ENCODE results near the gene CHMP2A.
"Not testable (repeated sequence)": the region's sequence is repeated elsewhere in the genome, so short reads cannot be mapped to it uniquely, and the experiment has no call there.

Gene CHMP2A

DNA sequence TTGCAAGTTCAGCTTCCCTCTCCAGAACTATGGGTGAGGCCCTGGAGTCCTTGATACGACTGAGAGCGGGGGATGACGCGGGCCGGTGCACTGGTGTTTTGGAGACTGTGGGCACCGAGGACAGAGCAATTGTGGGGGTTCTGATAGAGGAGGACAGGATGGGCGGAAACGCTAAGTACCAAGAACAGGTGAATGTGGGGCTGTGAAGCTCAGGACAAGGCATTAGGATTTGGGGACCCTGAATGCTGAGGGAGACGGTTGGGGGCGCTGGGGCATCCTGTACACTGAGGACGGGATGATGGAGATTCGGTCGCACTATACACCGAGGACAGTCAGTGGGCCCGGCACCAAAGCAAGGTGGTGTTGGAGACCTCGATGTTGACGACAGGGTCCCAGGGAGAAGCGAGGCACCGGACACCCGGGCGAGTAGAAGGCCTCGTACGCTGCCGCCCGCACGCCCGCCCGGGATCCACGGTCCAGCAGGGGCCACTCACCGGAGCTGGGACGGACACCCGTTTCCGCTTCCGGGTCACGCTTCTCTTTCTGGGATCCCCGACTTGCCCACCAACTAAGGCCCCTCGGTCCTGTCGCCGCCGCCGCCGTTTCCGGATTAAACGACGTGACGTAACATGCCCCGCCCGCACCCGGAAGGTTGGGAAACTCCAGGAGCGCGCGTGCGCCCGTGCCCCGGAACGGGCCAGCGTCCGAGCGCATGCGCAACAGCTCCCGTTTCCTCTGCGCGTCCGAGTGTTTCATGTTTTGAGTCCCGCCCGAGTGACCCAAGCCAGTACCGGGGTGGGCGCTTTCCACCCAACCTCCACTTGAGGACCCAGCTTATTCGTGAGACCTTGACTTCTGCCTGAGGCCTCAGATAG is at the start of gene CHMP2A:
Gene CHMP2A, minus strand, starts transcription at position 612 of the 875 bp plus-strand sequence. CDS start 893 bp downstream, outside the sequence.
- DNase-seq (ENCODE audit: low spot score): peak; percentile 98

DNA sequence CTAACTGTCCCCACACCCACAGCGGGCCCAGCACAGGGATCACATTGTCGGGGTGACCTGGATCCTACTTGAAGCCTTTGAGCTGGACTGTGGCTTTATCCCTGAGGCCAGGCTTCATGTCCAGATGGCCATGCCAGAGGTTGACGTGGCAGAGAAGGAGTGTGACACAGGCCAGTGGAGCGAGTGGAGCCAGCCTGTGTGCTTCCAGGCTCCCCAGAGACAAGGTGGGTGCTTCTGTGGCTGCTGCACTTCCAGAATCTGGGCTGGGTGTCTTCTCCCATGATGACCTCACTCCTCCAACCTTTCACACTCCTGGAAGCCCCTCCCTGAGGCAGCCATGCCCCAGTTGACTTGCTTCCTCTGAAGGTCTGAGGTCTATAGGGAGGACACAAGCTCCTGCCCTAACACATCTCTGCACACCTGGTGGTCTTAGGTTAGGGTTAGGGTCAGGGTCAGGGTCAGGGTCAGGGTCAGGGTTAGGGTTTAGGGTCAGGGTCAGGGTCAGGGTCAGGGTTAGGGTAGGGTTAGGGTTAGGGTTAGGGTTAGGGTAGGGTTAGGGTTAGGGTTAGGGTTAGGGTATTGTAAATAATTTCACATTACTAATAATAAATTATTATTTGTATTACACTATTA is 31.3 kb upstream of the CHMP2A start:
- DNase-seq (ENCODE audit: low spot score): no peak

DNA sequence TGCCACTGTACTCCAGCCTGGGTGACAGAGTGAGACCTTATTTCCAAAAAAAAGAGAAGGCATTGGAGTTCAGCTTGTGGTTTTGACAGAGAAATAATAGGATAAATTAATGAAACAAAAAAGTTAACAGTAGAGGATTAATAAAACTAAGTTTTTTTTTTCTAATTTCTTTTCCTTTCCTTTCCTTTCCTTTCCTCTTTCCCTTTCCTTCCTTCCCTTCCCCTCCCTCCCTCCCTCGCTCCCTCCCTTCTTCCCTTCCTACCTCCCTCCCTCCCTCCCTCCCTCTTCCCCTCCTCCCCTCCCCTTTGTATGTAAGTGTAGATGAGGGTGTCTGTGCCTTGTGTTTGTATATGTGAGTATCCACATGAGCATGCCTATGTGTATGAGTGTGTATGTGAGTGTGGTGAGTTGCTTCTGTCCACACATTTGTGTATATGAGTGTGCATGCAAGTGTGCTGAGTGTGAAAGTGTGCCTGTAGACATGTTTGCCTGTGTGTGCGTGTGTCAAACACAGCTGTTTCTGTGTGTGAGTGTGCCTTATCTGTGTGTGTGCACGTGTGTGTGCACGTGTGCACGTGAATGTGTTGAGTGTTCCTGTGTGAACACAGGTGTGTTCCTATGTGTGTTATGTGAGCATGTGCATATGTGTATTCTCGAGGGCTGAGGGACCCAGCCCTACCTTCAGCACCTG is 30.7 kb upstream of the CHMP2A start:
- DNase-seq (ENCODE audit: low spot score): no peak

DNA sequence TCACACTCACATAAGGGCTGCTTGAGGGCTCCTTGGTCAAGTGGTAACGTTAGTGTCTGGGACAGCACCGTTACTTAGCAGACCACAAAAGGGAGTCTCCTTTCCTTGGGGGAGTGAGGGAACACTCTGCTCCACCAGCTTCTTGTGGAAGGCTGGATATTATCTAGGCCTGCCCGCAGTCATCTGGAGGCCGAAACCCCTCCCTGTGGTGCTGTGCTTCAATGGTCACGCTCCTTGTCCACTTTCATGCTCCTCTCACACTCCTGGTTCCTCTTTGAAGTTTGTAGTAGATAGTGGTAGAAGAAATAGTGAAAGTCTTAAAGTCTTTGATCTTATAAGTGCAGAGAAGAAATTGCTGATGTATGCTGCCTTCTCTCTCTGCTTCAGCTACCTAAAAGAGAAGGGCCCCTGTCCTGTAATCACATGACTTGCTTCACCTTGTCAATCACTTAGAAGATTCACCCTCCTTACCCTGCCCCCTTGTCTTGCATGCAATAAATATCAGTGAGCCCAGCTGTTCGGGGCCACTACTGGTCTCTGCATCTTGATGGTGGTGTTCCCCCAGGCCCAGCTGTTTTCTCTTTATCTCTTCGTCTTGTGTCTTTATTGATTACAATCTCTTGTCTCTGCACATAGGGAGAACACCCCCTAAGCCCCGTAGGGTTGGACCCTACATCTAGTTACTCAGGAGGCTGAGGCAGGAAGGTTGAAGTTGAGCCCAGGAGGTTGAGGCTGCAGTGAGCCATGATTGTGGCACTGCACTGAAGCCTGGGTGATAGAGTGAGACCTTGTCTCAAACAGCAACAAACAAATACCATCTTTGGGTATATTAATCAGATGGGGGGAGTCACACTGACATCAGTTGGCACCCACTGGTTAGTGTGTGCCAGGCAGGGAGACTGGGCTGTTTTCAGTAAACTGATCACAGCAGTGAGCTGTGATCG is 29.9 kb upstream of the CHMP2A start:
- DNase-seq (ENCODE audit: low spot score): no peak

DNA sequence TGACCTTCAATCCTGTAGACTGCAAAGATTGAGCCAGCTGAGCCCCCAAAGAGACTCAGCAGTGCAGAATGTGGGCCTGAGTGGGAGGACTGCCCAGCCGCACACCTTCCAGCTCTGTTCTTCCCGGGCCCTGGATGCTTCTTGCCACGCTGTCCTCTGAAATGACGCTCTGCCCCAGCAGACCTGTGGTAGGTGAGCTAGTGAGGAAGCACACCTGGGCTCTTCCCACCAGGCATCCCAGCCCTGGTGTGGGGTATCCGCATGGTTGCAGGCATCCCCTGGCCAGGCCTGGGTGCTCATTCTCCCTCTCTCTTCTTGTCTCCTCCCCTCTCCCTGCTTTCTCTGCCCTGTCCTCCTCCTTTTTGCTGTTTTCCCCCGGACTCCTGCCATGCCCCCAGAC is 28.1 kb upstream of the CHMP2A start:
- no peak for DNase-seq (ENCODE audit: low spot score)

DNA sequence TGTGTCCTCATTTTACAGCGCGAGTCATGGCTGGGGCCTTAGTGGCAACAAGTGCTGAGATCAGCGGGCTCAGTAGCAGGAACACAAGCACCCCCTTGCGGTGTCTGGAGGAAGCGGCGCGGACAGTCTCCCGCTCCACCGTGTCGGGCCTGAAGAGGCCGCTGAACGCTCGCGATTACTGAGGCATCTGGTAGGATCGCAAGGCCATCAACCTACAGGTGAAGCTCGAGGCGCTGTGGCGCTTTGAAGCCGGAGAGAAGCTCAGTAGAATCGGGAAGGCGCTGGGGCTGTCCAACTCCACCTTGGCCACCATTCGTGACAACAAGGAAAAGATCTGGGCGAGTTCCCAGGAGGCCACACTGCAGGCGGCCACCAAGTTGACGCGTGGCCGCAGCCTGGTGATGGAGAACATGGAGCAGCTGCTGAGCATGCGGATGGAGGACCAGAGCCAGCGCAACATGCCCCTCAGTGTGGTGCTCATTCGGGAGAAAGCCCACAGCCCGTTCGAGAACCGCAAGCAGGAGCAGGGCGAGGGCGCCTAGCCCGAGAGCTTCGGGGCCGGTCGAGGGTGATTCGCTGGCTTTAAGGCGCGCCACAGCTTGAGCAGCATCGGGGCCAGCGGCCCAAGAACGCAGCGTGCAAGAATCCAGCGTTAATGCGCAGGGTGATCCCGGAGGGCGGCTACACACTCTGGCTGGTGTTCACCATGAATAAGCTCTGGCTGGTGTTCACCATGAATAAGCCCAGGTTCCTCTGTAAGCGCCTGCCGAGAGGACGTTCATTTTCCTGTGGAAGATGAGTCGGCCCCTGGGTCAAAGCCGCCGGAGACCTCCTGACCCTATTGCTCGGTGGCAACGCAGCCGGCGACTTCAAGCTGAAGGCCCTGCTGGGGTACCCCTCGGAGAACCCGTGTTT is 26.6 kb upstream of the CHMP2A start:
- peak; percentile 87 for DNase-seq (ENCODE audit: low spot score)

DNA sequence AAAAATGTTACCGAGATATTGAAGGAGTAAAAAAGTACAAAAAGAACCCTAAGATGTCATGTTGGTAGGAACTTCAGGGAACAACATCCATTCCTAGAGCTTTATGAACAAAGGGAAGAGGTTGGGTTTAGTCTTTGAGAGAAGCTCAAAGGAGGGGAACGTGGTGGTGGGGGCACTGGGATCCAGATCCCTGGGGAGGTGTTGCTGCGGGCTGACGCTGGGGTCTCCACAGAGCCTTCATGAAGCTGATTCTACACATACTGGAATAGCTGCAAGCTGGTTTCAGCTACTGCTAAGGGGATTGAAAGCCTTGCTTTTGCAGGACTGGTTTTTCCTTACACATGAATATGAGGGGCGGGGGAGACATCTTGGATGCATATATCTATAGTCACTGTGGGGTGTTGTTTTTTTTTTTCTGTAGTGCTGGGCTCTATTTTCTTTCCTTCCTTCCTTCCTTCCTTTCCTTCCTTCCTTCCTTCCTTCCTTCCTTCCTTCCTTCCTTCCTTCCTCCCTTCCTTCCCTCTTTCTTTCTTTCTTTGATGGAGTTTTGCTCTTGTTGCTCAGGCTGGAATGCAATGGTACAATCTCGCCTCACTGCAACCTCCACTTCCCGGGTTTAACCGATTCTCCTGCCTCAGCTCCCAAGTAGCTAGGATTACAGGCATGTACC is 24.7 kb upstream of the CHMP2A start:
- DNase-seq (ENCODE audit: low spot score): no peak

DNA sequence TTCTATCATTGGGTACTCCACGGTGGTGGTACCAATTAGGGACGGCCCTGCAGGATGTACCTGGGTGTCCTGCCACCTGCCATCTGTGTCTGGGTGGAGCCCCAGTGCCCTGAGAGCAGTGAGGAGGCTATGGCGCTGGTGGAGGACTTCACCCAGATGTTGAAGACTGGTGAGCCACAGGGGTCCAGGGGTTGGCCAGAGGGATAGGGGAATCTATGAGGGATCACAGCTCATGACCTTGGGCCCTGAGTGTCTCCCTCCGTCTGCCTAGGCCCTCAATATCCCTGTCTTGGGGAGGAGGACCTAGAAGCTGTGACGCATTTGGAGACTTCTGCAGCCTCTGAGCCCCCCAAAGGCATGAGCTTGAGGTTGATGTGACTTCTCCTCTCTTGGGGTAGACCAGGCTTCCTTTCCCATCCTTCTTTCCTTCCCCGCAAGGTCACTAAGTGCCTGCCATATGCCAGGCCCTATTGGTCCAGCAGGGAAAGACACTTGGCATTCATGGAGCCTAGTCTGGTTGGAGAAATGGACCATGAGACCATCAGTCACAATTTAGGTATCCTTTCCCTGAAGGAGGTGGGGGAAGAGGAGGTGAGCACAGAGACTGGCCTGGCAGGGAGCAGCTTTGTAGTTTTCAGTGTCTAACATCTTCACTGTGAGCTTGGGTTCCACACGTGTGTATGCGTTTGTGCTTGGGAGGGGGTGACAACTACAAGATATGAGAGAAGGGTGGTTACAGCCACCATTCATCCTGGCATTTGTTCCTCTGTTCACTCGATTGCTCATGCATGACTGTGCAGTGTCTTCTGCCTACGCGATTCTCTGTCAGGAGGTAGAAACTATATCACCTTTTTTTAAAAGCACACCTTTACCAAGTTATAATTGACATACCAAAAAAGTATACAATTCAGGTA is 23.4 kb upstream of the CHMP2A start:
- DNase-seq (ENCODE audit: low spot score): no peak

DNA sequence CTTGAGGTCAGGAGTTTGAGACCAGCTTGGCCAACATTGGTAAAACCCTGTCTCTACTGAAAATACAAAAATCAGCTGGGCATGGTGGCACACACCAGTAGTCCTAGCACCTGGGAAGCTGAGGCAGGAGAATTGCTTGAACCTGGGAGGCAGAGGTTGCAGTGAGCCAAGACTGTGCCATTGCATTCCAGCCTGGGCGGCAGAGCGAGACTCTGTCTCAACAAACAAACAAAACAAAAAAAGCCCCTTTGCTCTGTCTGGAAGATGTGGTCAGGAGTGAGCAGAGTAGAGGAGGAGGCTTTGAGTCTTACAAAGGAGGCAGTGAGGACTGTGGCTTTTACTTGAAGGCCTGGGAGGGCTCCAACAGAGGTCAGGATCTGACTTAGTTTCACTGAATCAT is 22.7 kb upstream of the CHMP2A start:
- not testable (repeated sequence) for DNase-seq (ENCODE audit: low spot score)

DNA sequence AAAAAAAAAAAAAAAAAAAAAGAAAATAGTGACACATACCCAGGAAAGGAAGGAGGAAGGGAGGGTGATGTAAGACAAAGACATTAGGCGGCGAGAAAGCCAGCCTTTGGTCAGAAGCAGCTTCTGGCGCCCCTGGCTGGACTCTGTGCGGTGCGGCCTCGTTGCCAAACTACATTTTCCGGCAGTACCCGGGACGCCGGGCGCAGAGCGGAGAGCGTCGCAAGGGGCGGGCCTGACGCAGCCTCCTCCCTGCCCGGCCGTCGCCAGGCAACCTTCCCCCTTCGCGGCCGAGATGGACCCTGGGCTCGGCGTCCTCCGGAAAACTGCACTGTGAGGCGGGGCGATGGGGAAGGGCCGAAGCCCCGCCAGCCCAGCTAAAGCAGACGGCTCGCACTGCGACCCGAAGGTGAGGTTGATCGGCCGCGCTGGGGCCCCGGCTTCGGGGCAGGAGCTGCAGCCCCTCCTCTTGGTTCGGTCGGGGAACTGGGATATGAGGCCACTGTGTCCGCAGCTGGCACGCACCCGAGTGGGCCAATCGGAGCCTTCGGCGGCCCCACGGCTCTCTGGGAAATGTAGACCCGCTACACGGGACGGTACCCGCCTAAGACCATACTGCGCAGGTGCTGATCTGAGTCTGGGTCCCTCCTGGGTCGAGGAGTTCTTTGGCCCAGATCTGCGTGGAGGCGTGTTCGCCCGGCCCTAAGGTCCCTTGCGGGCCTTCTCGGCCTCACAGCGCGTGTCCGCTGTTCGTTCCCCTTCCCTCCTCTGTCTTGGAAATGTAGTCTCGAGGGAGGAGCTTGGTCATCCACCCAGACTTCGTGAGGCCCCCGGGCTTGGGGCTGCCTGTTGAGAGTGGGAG is 20.5 kb upstream of the CHMP2A start:
- peak; percentile 94 for DNase-seq (ENCODE audit: low spot score)

DNA sequence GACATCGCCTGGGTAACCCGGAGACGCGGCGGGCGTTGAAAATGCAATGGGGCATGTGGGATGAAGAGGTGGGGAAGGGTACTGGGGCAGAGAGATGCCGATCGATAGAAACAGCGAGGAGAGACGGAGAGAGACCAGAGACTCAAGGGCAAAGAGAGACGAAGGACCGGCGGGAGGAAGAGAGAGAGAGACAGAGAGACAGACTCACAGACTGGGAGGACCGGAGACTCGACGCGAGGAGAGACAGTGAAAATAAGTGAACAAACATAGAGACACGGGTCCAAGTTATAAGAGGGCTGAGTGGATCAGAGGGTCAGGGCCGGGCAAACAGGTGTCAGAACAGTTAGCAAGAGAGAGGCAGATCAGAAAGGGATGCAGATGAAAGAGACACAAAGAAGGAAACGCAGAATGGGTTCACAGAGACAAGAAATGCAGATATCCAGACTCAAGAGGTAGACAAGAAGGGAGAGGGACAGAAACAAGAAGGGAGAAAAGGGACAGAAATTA is 18.8 kb upstream of the CHMP2A start:
- DNase-seq (ENCODE audit: low spot score): no peak

DNA sequence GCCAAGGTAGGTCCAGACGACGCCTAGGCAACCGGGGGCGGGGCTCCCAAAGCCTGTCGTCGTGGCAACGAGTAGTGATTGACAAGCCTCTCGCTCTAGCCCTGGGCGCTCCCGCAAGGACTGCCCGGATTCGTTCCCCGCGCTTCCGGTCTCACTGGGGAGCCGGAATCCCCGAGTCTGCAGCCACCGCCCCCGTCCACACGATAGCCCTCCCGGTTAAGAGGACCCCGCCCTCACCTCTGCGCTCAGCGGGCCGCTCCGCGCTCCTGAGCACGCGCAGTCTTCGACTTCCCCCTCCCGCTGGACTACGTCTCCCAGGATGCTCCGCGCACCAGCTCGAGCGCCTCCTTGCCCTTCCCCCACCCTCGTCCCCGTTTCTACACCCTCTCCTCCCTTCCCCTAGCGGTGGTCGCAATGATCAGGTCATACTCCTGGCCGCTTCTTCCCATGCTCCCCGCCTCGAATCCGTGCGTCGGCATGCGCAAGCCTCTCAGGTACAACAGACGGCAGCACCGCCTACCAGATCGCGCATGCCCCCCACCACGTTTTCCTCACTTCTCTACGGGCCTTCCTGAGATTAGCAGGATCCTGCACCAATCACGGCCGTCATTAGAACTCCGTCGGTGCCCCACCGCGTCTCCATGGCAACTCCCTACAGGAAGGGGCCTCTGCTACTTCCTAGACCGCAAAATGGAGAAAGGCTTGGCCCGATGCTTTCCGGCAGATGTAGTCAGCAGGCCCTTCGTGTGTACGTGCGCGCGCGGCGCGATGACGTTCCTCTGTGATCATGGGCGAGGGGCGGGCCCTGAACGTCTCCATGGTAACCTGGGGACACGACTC is 18.1 kb upstream of the CHMP2A start, which contains the start of gene MZF1:
Gene MZF1, minus strand, starts transcription at position 518 of the 840 bp plus-strand sequence. CDS start 1,946 bp downstream, outside the sequence.
- DNase-seq (ENCODE audit: low spot score): peak; percentile 99

DNA sequence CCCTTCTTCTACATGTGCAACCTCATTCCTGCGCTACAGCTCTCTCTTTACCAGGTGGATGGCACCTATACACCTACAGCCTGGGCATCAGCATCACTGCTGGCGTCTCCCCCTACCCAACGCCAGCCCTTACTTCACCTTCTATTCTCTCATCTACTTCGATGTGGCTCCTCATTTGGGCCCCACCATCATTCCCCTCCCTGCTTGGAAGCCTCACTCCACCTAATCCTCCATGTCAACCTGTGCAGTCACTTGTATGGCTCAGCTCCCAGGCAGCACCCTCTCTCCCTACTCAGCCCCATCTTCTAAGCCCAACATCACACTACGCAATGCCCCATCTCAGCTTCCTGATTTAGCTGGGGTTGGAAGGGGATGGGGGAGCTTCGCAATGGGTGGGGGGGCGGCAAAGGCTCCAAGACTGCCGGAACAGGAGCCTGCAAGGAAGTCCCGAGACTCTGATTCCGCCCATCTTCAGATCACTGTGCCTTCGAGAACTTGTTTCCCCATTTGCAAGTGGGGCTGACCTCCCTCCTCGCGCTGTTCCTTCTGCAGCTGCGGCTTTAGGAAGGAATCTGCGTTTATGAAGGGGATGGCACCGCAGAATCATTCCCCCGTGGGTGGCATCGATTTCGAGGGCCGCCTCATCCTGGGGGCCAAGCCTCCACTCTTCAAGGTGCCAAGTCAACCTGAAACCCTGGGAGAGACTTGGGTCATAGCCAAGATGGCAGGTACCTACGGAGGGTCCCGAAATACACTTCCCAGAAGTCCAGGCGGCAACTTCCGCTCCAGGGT is 17.3 kb upstream of the CHMP2A start:
- no peak for DNase-seq (ENCODE audit: low spot score)

DNA sequence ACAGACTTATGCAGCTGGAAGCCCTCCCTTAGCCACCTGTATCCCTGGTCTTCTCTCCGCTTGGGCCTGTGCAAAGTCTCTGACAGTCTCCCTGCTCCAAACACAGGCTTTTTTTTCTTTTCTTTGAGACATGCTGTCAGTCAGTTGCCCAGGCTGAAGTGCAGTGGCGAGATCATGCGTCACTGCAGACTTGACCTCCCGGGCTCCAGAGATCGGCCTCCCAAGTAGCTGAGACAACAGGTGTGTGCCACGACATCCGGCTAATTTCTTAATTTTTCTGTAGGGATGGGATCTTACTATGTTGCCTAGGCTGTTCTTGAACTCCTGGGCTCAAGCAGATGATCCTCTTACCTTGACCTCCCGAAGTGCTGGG is 16.7 kb upstream of the CHMP2A start:
- no peak for DNase-seq (ENCODE audit: low spot score)

DNA sequence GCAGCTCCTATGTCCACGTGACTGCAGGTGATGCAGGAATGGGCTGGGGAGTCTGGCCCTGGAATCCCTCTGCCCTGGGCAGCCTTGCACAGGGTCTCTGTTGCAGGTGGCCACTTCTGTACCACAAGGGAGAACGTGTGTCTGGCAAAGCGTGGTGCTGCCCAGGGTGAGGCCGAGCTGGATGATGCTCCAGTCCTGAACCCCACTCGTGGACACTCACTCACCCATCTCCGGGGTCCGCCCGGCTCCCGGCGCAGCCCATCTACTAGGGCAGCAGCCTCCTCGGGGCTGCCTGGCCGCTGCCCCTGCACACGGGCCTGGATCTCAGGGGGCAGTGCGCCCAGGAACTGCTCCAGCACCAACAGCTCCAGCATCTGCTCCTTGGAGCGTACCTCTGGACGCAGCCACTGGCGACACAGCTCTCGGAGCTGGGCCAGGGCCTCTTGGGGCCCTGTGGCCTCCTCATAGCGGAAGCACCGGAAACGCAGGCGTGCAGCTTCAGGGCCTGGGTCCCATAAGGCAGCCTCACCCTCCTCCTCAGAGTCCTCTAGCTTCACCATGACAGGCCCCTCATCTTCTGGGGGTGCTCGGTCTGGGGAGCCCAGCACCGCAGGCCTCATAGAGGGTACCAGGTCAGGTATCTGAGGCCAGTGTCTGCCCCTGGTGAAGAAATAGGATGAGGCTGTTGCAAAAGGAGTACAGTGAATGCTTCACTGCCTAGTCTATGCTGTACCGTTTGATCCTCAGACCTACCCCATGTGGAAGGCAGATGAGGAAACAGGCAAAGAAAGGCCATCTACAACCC is 16.1 kb upstream of the CHMP2A start:
- DNase-seq (ENCODE audit: low spot score): no peak
